GM18519 (cell line): ENCODE results near the gene FAM120A.

Experiments
- ATAC-seq: cut with Tn5 transposase; IDR thresholded peaks from one replicate; pipeline ENCODE4 v1.9.1; 2021; ENCODE audit warnings: mild to moderate bottlenecking, moderate library complexity; ENCODE audit not compliant: unreplicated experiment, low FRiP score

FAM120A gene

GRCh38 chr9:93612052-93612795 is 160.7 kb downstream of the FAM120A start:
- ATAC-seq: no peak

- no peak for ATAC-seq
These were observed 161.3 kb downstream of the FAM120A start for GRCh38 chr9:93612796-93613154.

DNA sequence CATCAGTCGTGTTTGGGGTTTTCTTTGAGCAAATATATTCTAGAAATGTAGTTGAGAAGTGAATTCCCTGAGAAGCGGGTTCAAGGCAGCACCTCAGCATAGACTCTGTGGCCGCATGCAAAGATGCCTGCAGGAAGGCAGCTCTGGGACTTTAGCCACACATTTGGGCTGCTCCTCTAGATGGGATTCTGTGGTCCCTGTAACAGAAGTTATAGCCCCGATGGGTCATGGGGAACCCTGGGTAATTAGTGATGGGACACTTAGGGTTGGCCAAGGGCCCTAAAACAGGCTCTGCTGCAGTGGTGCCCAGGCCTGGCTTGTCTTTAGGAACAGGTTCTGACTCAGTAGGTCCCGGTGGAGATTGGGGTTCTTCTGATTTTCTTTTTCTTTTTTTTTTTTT is 161.7 kb downstream of the FAM120A start:
- no peak for ATAC-seq

GRCh38 chr9:93613791-93614190 is 162.3 kb downstream of the FAM120A start:
- no peak for ATAC-seq

DNA sequence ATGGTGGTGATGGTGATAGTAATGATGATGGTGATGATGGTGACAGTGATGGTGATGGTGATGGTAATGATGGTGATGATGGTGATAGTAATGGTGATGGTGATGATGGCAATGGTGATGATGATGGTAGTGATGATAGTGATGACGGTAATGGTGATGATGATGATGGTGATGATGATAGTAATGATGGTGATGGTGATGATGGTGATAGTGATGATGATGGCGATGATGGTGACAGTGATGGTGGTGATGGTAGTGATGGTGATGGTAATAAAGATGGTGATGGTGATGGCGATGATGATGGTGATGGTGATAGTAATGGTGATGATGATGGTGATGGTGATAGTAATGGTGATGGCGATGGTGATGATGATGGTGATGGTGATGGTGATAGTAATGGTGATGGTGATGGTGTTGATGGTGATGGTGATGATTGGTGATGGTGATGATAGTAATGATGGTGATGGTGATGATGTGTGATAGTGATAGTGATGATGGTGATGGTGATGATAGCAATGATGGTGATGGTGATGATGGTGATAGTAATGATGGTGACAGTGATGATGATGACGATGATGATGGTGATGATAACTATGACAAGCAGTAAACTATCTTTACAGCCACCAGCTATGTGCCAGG is 163.5 kb downstream of the FAM120A start:
- no peak for ATAC-seq
